GM12874 (cell line): ENCODE results near the gene AGO4.

ENCODE experiments used
- CTCF ChIP-seq: IDR thresholded peaks from 2 replicates; pipeline ENCODE4 v1.5.1; 2011; ENCODE audit warnings: low read depth, mild to moderate bottlenecking, control low read depth, low read length, moderate library complexity; ENCODE audit not compliant: insufficient read depth

The AGO4 gene

GRCh38 chr1:35836734-35837133, 28.9 kb downstream of the AGO4 start:
- no peak for TF ChIP-seq CTCF

- TF ChIP-seq CTCF = no peak
Measured at GRCh38 chr1:35838693-35839245, 31.0 kb downstream of the AGO4 start.

- no peak for TF ChIP-seq CTCF
Measured at GRCh38 chr1:35844826-35845225, 37.0 kb downstream of the AGO4 start.

- no peak for TF ChIP-seq CTCF
Measured at GRCh38 chr1:35845766-35846165, 38.0 kb downstream of the AGO4 start.

- no peak for TF ChIP-seq CTCF
Measured at GRCh38 chr1:35847935-35848565, 40.2 kb downstream of the AGO4 start.

GRCh38 chr1:35850051-35850450, 42.2 kb downstream of the AGO4 start:
- no peak for TF ChIP-seq CTCF

GRCh38 chr1:35850716-35851115, 42.9 kb downstream of the AGO4 start:
- TF ChIP-seq CTCF = no peak
